Retinal pigment epithelial cell (primary cell): Measurements from ENCODE around the gene RUSC2.
"Not testable (repeated sequence)": the region's sequence is repeated elsewhere in the genome, so short reads cannot be mapped to it uniquely, and the experiment has no call there.

ENCODE experiments used
- DNase-seq: peaks from one replicate; pipeline ENCODE4 v3.0.0-alpha.2; 2010; ENCODE audit warnings: low read depth
- H3K4me3 ChIP-seq: 2 replicates; pipeline ENCODE4 v1.5.1; 2011; ENCODE audit warnings: mild to moderate bottlenecking, low read length, control low read depth, moderate library complexity
- CTCF ChIP-seq: conservative IDR thresholded peaks from 2 replicates; pipeline ENCODE4 v1.5.1; 2011; ENCODE audit warnings: low read depth, low read length, control low read depth, inconsistent platforms

Gene RUSC2

GRCh38 chr9:35490155-35490909 is 421 bp downstream of the RUSC2 start:
- peak overlapping the region; percentile 86 for H3K4me3 ChIP-seq
- TF ChIP-seq CTCF = peak; percentile 34
- no peak for DNase-seq

GRCh38 chr9:35490910-35491465 is 1.1 kb downstream of the RUSC2 start:
- no peak for TF ChIP-seq CTCF
- no peak for DNase-seq
- peak overlapping the region; percentile 86 for H3K4me3 ChIP-seq

GRCh38 chr9:35493119-35493518 is 3.2 kb downstream of the RUSC2 start:
- not testable (repeated sequence) for DNase-seq, H3K4me3 ChIP-seq

GRCh38 chr9:35495984-35496383 is 6.1 kb downstream of the RUSC2 start:
- TF ChIP-seq CTCF = no peak

GRCh38 chr9:35498245-35498644 is 8.3 kb downstream of the RUSC2 start:
- DNase-seq, H3K4me3 ChIP-seq: not testable (repeated sequence)

More at GRCh38 chr9:35495984-35496383, 6.1 kb downstream of the RUSC2 start:
- no peak for DNase-seq
- no peak overlapping the region for H3K4me3 ChIP-seq

GRCh38 chr9:35499029-35499700 is 9.3 kb downstream of the RUSC2 start:
- no peak overlapping the region for H3K4me3 ChIP-seq
- DNase-seq = no peak
- no peak for TF ChIP-seq CTCF

- no peak overlapping the region for H3K4me3 ChIP-seq
- DNase-seq = no peak
- TF ChIP-seq CTCF = no peak
Observed at GRCh38 chr9:35499701-35500030, 9.8 kb downstream of the RUSC2 start.

GRCh38 chr9:35500130-35500748 is 10.3 kb downstream of the RUSC2 start:
- no peak for TF ChIP-seq CTCF
- no peak for DNase-seq
- no peak overlapping the region for H3K4me3 ChIP-seq
